Heart right ventricle (tissue), 16 donors: ENCODE data around the gene TTLL11. TPM values are rescaled to one million over a fixed set of nuclear protein-coding genes. Genes with fewer than 3 reads are reported as not detected.

ENCODE experiments used
- ATAC-seq, 8 donors: fragments of 200-7000 bp; cut with Tn5 transposase; one replicate each; pipeline ENCODE4 v1.9.1; 2020; ENCODE audit warnings: mild to moderate bottlenecking in 8 of 8, moderate library complexity in 8 of 8, moderate number of reproducible peaks in 1 of 8
- DNase-seq, 2 donors: peaks; one replicate each; pipeline ENCODE4 v3.0.0-alpha.2; 2020
- H3K27ac ChIP-seq, 10 donors: fragments of 200-600 bp; sonication (generic) in 2 of 10; one replicate each; pipeline versions ENCODE4 v1.5.0 to v1.8.0; 2020 to 2022; ENCODE audit warnings: mild to moderate bottlenecking in 3 of 10
- H3K27me3 ChIP-seq, 7 donors: fragments of 200-600 bp; one replicate each; pipeline ENCODE4 v1.8.0; 2021 to 2022; ENCODE audit warnings: mild to moderate bottlenecking in 2 of 7
- H3K36me3 ChIP-seq, 9 donors: fragments of 200-600 bp; sonication (generic) in 1 of 9; one replicate each; pipeline versions ENCODE4 v1.5.0 to v1.8.0; 2020 to 2022; ENCODE audit warnings: mild to moderate bottlenecking in 2 of 9
- H3K4me1 ChIP-seq, 9 donors: fragments of 200-600 bp; sonication (generic) in 1 of 9; one replicate each; pipeline versions ENCODE4 v1.5.0 to v1.8.0; 2020 to 2022; ENCODE audit warnings: mild to moderate bottlenecking in 4 of 9
- H3K4me3 ChIP-seq, 10 donors: fragments of 200-600 bp; sonication (generic) in 2 of 10; one replicate each; pipeline versions ENCODE4 v1.5.0 to v1.8.0; 2020 to 2022; ENCODE audit warnings: mild to moderate bottlenecking in 7 of 10, moderate library complexity in 2 of 10
- H3K9me3 ChIP-seq, 11 donors: fragments of 200-600 bp in 10 of 11; sonication (generic) in 2 of 11; one replicate each; pipeline versions ENCODE4 v1.5.0 to v1.8.0; 2013 to 2022; ENCODE audit warnings: mild to moderate bottlenecking in 2 of 11, control low read depth in 1 of 11, moderate library complexity in 1 of 11
- CTCF ChIP-seq, 9 donors: fragments of 200-600 bp; sonication (generic) in 2 of 9; IDR thresholded peaks; one replicate each; pipeline versions ENCODE4 v1.5.0 to v1.8.0; 2021 to 2022; ENCODE audit warnings: antibody characterized with exemption in 9 of 9, mild to moderate bottlenecking in 5 of 9, moderate library complexity in 1 of 9
- WGBS, 2 donors: extraction: QIAGEN DNeasy Blood & Tissue Kit; methylation state at CpG; one replicate each; pipeline ENCODE4 v1.1.7; 2013; ENCODE audit warnings: inconsistent platforms in 1 of 2; 5-methylcytosine and 5-hydroxymethylcytosine counted together
- intact Hi-C, 10 donors: fragments of 100-400 bp; cut with DNase I; formaldehyde crosslinking; loops; one replicate each; pipeline versions ENCODE4 v1.11.1 to v1.14.2; 2022
- polyA plus RNA-seq, 2 donors: library from polyadenylated mRNA; stranded (reverse); fragments of 200-250 nt; gene quantifications; one replicate each; pipeline ENCODE4 v1.2.3, GENCODE V29; 2013
- total RNA-seq, 10 donors: library from RNA; stranded (reverse); fragmentation: NEBNext Ultra II Directional in 3 of 10; extraction: Animal tissue kit (Norgen Biotek cat#: 25700) in 3 of 10; gene quantifications; one replicate each; pipeline versions ENCODE4 v1.2.1 to v1.2.4, GENCODE V29; 2021 to 2023
- donor health status: Arrhythmogenic right ventricular cardiomyopathy.
- donor health status: ischemic (EF 13 %, LVEDD 7.1; RV severe dilation, severe dysfunction).
- donor health status: healthy with polysubstance abuse.
- donor health status: DM: no; HTN: yes; CAD: no.
- donor health status: DM: no; HTN: no; CAD: no.
- donor health status: ischemic (EF 25% LVEDD 6.9; RV normal size, moderate dysfunction).
- donor health status: ischemic (EF 25% LVEDD 5.7; RV mildly dilated, moderate dysfunction).
- donor health status: healthy.
- donor health status: DM: yes; HTN: yes; CAD: no.
- donor health status: Ischemic cardiomyopathy.
- donor health status: ischemic (EF 35%, LVEDD 5.7; RV mildly dilated, moderate dysfunction).
- donor health status: nonischemic (EF 11% LVEDD 7.7; RV severe dilation, severe dysfunction).
- donor health status: DM: yes; HTN: yes; CAD: no.
- donor health status: PGD.
- donor health status: ischemic (EF 29% LVEDD 5.4; RV normal size, mild dysfunction).
- donor health status: nonischemic (EF 23%, LVEDD 6.1; RV moderate dilation, normal function).

Gene TTLL11
- total and polyA plus RNA-seq, 12 donors = 2.6 to 8.7 (median 5.8) TPM

GRCh38 chr9:121876255-121876654, 216.9 kb downstream of the TTLL11 start:
- peaks cover 0 to 13% (median 5%) of the 10 kb centered on the region in 9 donors for H3K4me1 ChIP-seq
- no peaks in the 10 kb centered on the region for H3K36me3 ChIP-seq
- no peak for ATAC-seq
- H3K27ac ChIP-seq = no peak overlapping the region
- DNase-seq = no peak
- H3K4me3 ChIP-seq = no peak overlapping the region
- TF ChIP-seq CTCF (IDR thresholded peaks at IDR 0.05) = no peak
- intact Hi-C loops = loop anchor here in 2 of 10 donors (10.0 kb wide), 2 partner anchors 109 to 191 kb away; no protein-coding TSS in a partner anchor
- WGBS, 2 donors = 69 to 84% methylated on average over 2 of the region's 2 CpGs
- no peaks in the 10 kb centered on the region for H3K27me3 ChIP-seq
- no peaks in the 10 kb centered on the region for H3K9me3 ChIP-seq

- peaks cover 0 to 13% (median 5%) of the 10 kb centered on the region in 9 donors for H3K4me1 ChIP-seq
- intact Hi-C loops = loop anchor here in 2 of 10 donors (10.0 kb wide), 2 partner anchors 110 to 190 kb away; no protein-coding TSS in a partner anchor
- peaks cover 0 to 8% (median 0%) of the 10 kb centered on the region in 9 donors for H3K36me3 ChIP-seq
- no peak overlapping the region for H3K4me3 ChIP-seq
- ATAC-seq (no peak), DNase-seq (no peak)
- TF ChIP-seq CTCF (IDR thresholded peaks at IDR 0.05) = no peak
- WGBS, 2 donors = 96 to 99% methylated on average over 6 of the region's 6 CpGs
- H3K9me3 ChIP-seq = no peaks in the 10 kb centered on the region
- H3K27me3 ChIP-seq = no peaks in the 10 kb centered on the region
- H3K27ac ChIP-seq = no peak overlapping the region
These were observed 218.6 kb downstream of the TTLL11 start for GRCh38 chr9:121874524-121874923.

GRCh38 chr9:121871431-121872025, 221.6 kb downstream of the TTLL11 start:
- Histone ChIP-seq H3K4me1 (peaks cover 0 to 4% (median 2%) of the 10 kb centered on the region in 9 donors), H3K27me3 (no peaks in the 10 kb centered on the region), H3K9me3 (no peaks in the 10 kb centered on the region), H3K27ac (no peak overlapping the region), H3K36me3 (peaks cover 0 to 13% (median 0%) of the 10 kb centered on the region in 9 donors), H3K4me3 (no peak overlapping the region)
- ATAC-seq (peak in 1 of 8 donors; percentile 19), DNase-seq (no peak)
- intact Hi-C loops = loop anchor here in 2 of 10 donors (10.0 kb wide), 2 partner anchors 113 to 187 kb away; no protein-coding TSS in a partner anchor
- 78 to 85% methylated on average over 8 of the region's 8 CpGs for WGBS, 2 donors
- no peak for TF ChIP-seq CTCF (IDR thresholded peaks at IDR 0.05)

- Histone ChIP-seq H3K36me3 (peaks cover 0 to 13% (median 0%) of the 10 kb centered on the region in 9 donors), H3K4me3 (no peak overlapping the region), H3K4me1 (no peaks in the 10 kb centered on the region), H3K27me3 (no peaks in the 10 kb centered on the region), H3K9me3 (no peaks in the 10 kb centered on the region), H3K27ac (no peak overlapping the region)
- intact Hi-C loops = loop anchor here in 2 of 10 donors (10.0 kb wide), 2 partner anchors 115 to 185 kb away; no protein-coding TSS in a partner anchor
- DNase-seq = no peak
- ATAC-seq = no peak
- WGBS, 2 donors = 97 to 98% methylated on average over 10 of the region's 10 CpGs
- no peak for TF ChIP-seq CTCF (IDR thresholded peaks at IDR 0.05)
These were observed 222.8 kb downstream of the TTLL11 start for GRCh38 chr9:121870271-121870670.
